ENCODE measurements around the gene NBAS.

Gene NBAS

DNA sequence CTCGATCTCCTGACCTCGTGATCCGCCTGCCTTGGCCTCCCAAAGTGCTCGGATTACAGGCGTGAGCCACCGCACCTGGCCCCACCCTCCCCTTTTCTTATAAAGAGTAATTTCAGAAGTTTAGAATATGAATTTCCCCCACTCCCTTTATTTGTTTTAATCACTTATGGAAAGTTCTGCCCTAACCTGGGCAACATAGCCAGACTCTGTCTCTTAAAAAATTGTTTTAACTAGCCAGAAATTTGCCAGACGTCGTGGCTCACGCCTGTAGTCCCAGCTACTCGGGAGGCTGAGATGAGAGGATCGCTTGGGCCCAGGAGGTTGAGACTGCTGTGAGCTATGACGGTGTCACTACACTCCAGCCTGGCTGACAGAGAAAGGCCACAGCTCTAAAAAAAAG is 7.7 kb upstream of the NBAS start:
- TF ChIP-seq, protein P1, sequence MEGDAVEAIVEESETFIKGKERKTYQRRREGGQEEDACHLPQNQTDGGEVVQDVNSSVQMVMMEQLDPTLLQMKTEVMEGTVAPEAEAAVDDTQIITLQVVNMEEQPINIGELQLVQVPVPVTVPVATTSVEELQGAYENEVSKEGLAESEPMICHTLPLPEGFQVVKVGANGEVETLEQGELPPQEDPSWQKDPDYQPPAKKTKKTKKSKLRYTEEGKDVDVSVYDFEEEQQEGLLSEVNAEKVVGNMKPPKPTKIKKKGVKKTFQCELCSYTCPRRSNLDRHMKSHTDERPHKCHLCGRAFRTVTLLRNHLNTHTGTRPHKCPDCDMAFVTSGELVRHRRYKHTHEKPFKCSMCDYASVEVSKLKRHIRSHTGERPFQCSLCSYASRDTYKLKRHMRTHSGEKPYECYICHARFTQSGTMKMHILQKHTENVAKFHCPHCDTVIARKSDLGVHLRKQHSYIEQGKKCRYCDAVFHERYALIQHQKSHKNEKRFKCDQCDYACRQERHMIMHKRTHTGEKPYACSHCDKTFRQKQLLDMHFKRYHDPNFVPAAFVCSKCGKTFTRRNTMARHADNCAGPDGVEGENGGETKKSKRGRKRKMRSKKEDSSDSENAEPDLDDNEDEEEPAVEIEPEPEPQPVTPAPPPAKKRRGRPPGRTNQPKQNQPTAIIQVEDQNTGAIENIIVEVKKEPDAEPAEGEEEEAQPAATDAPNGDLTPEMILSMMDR (IDR thresholded peaks at IDR 0.05; ENCODE audit: control insufficient read depth, insufficient read depth, low read depth, low read length, missing control alignments) = no peak
- DNase-seq (ENCODE audit: low read depth) = no peak
- no peak overlapping the region for H3K4me3 ChIP-seq (ENCODE audit: control insufficient read depth, low read depth, low read length)

DNA sequence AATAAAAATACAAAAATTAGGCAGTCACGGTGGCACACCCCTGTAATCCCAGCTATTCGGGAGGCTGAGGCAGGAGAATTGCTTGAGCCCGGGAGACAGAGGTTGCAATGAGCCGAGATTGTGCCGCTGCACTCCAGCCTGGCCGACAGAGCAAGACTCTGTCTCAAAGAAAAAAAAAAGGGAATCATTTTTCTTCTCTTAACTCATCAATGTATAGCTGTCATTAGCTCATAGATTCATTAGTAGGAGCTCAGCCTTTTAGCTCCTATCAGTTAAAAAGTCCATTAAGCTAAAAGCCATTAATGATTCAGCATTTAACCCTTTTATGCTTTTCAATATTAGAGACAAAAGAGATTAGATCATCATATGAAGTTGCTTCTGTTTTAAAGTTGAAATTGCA is 5.8 kb upstream of the NBAS start:
- TF ChIP-seq, protein P1 (IDR thresholded peaks at IDR 0.05; ENCODE audit: control insufficient read depth, insufficient read depth, low read depth, low read length, missing control alignments) = no peak
- DNase-seq (ENCODE audit: low read depth) = no peak
- no peak overlapping the region for H3K4me3 ChIP-seq (ENCODE audit: control insufficient read depth, low read depth, low read length)

DNA sequence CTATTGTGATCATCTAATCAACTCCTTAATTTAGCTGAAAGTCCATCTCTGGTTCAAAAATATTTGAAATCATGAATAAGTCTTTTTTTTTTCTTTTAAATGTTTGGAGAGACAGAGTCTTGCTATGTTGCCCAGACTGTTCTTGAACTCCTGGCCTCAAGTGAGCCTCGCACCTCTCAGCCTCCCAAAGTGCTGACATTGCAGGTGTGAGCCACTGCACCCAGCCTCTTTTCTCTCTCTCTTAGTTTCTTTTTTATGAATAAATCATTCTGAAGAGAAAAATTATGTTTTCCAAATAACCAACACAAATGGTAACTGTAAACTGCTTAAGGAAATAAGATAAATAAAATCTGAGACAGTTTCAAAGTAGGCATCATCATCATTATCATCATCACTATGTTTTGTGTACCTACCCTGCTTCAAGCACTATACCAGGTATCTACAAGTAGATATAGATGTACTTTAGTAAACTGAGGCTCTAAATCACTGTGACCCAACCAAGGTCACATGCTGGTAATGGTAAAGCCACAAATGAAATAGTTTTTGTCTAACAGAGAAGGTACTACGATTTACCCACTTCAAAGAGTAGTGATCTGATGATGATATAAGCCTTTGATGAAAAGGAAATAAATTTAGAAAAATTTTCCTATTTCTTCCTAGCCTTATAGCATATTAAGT is 5.0 kb upstream of the NBAS start:
- TF ChIP-seq, protein P1 (IDR thresholded peaks at IDR 0.05; ENCODE audit: control insufficient read depth, insufficient read depth, low read depth, low read length, missing control alignments) = no peak
- DNase-seq (ENCODE audit: low read depth) = no peak
- H3K4me3 ChIP-seq (ENCODE audit: control insufficient read depth, low read depth, low read length) = no peak overlapping the region

DNA sequence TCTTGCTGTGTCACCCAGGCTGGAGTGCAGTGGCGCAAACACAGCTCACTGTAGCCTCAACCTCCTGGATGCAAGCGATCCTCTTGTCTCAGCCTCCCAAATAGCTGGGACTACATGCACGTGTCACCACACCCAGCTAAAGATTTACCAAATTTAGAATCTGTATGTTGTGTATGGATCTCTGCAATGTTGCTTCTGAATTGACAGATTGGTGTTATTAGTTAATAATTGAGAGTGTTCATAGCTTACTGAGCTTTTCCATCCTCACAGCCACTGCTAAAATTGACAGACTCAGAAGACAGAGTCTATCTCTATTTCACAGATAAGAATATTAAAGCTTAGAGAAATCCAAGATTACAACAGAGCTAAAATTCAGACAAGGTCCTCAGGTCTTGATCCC is 4.3 kb upstream of the NBAS start:
- no peak for DNase-seq (ENCODE audit: low read depth)
- H3K4me3 ChIP-seq (ENCODE audit: control insufficient read depth, low read depth, low read length) = no peak overlapping the region
- TF ChIP-seq, protein P1 (IDR thresholded peaks at IDR 0.05; ENCODE audit: control insufficient read depth, insufficient read depth, low read depth, low read length, missing control alignments) = no peak

DNA sequence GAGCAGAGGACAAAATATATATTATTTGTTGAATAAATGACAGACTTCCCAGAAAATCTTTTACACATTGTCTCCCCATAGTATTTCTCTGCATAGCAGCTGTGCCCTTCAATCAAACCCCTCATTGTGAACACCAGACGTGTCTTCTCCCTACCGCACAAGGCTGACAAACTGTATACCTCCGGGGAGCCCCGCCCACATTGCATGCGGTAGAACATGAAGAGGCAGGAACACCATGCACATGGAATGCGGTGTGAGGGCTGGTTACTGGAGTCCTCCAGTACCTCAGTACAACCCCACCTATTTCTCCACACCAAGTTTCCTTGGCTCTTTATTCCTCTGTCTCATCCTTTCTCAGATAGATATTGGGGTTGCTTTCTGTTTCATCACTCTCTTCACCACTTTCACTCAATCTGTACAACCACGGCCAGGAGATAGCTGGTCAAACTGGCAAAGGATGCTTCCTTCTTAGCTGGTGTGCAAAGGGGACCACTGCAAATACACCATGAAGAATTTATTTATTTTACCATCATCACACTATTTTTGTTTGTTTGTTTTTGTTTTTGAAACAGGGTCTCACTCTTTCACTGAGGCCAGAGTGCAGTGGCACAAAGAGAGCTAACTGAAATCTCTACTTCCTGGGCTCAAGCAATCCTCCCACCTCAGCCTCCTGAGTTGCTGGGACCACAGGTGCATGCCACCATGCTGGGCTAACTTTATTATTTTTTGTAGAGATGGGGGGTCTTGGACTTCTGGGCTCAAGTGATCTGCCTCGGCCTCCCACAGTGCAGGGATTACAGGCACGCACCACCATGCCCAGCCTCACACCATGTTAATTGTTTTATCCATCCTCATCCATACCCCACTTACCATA is 2.3 kb upstream of the NBAS start:
- TF ChIP-seq, protein P1 (IDR thresholded peaks at IDR 0.05; ENCODE audit: control insufficient read depth, insufficient read depth, low read depth, low read length, missing control alignments) = no peak
- no peak overlapping the region for H3K4me3 ChIP-seq (ENCODE audit: control insufficient read depth, low read depth, low read length)
- DNase-seq (ENCODE audit: low read depth) = no peak

DNA sequence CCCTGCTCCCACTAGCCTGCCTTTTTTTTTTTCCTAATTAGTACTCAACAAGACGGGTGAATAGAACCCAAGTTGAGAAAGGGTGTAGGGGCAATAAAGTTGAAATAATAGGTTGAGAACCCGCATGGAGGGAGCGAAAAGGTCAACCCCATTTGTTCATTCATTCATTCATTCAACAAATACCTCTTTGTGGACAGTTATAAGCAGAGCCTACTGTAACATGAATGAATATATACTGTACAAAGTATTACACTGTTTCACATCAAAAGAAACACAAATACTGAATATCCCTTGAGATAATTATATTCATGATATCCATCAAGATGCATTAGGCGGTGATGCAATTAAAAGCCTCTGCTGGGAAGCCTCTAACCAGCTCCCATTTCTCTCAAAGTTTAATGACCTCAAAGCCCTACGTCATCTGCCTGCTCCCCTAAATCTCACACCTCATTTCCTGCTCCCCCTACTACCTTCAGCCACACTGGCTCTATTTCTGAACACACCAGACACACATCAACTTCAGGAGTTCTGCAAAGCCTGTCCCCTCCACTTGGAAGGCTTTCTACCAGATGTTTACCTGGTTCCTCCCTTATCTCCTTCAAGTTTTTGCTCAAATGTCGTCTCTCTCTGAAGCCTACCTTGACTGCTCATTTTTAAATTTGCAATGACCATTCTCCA is 1.4 kb upstream of the NBAS start:
- no peak overlapping the region for H3K4me3 ChIP-seq (ENCODE audit: control insufficient read depth, low read depth, low read length)
- TF ChIP-seq, protein P1 (IDR thresholded peaks at IDR 0.05; ENCODE audit: control insufficient read depth, insufficient read depth, low read depth, low read length, missing control alignments) = no peak
- no peak for DNase-seq (ENCODE audit: low read depth)

Measured in AG09309 (cell line).